HEK293 (cell line): Measurements from ENCODE around the gene GARRE1.

Source experiments
- CTCF ChIA-PET: fragments of 350-600 bp; formaldehyde crosslinking; extraction: SDS; loops from one replicate; lab custom pipeline; 2021; ENCODE audit warnings: antibody characterized with exemption; lab: Yijun Ruan, JAX
- POLR2A ChIA-PET: fragments of 300-600 bp; formaldehyde crosslinking; extraction: SDS; loops from one replicate; lab custom pipeline; 2020; ENCODE audit warnings: antibody characterized with exemption, inconsistent platforms; lab: Yijun Ruan, JAX
- H3K27ac ChIP-seq: fragments of 200-500 bp; sonication (Bioruptor generic); 2 replicates; pipeline ENCODE4 v1.5.1; 2014; ENCODE audit warnings: low read depth, low read length, control low read depth, inconsistent platforms; ENCODE audit errors: extremely low read depth
- H3K36me3 ChIP-seq, 2 experiments: fragments of 200-500 bp in 1 of 2; sonication (Bioruptor generic) in 1 of 2; 1 replicate in 1 of 2; 2 replicates in 1 of 2; pipeline ENCODE4 v1.5.1; 2014 to 2017; ENCODE audit warnings: inconsistent platforms in 2 of 2, low read length in 2 of 2; ENCODE audit not compliant: control insufficient read depth in 2 of 2, insufficient read depth in 1 of 2
- H3K4me1 ChIP-seq: fragments of 200-500 bp; sonication (Bioruptor generic); 2 replicates; pipeline ENCODE4 v1.5.1; 2014; ENCODE audit warnings: mild to moderate bottlenecking, low read length, inconsistent platforms; ENCODE audit not compliant: control insufficient read depth, insufficient read depth
- H3K4me3 ChIP-seq: 2 replicates; pipeline ENCODE4 v1.5.1; 2011; ENCODE audit warnings: low read depth, mild to moderate bottlenecking, control low read depth, low read length, moderate library complexity
- H3K9me3 ChIP-seq: fragments of 200-500 bp; sonication (Bioruptor generic); 2 replicates; pipeline ENCODE4 v1.5.1; 2014; ENCODE audit warnings: low read depth, low read length, inconsistent platforms; ENCODE audit not compliant: control insufficient read depth, insufficient read depth
- BCL11B ChIP-seq: fragments of 450-650 bp; formaldehyde crosslinking; IDR thresholded peaks from 2 replicates; pipeline ENCODE4 v1.5.1; 2016; ENCODE audit warnings: low read depth, missing biosample characterization, missing genetic modification characterization
- CTCF ChIP-seq: fragments of 450-650 bp; formaldehyde crosslinking; IDR thresholded peaks from 2 replicates; pipeline ENCODE4 v1.5.1; 2016; ENCODE audit warnings: missing biosample characterization, missing genetic modification characterization
- KLF10 ChIP-seq: fragments of 450-650 bp; IDR thresholded peaks from 2 replicates; pipeline ENCODE4 v1.5.1; 2018; ENCODE audit warnings: missing biosample characterization, mild to moderate bottlenecking, missing genetic modification characterization
- OVOL3 ChIP-seq: fragments of 450-650 bp; formaldehyde crosslinking; IDR thresholded peaks from 2 replicates; pipeline ENCODE4 v1.5.1; 2016; ENCODE audit warnings: missing biosample characterization, missing genetic modification characterization
- ZBTB7A ChIP-seq: fragments of 450-650 bp; formaldehyde crosslinking; IDR thresholded peaks from 2 replicates; pipeline ENCODE4 v1.5.1; 2016; ENCODE audit warnings: low read depth, missing biosample characterization, missing genetic modification characterization
- ZFHX2 ChIP-seq: fragments of 450-650 bp; formaldehyde crosslinking; conservative IDR thresholded peaks from 2 replicates; pipeline ENCODE4 v1.5.1; 2016; ENCODE audit warnings: missing biosample characterization, missing genetic modification characterization
- ZNF146 ChIP-seq: fragments of 450-650 bp; formaldehyde crosslinking; IDR thresholded peaks from 2 replicates; pipeline ENCODE4 v1.5.1; 2016; ENCODE audit warnings: missing biosample characterization, missing genetic modification characterization
- ZNF16 ChIP-seq: fragments of 450-650 bp; formaldehyde crosslinking; IDR thresholded peaks from 2 replicates; pipeline ENCODE4 v1.5.1; 2016; ENCODE audit warnings: low read depth, missing biosample characterization, missing genetic modification characterization
- ZNF239 ChIP-seq: fragments of 450-650 bp; formaldehyde crosslinking; IDR thresholded peaks from 2 replicates; pipeline ENCODE4 v1.5.1; 2016; ENCODE audit warnings: missing biosample characterization, missing genetic modification characterization
- ZNF335 ChIP-seq: fragments of 450-650 bp; formaldehyde crosslinking; conservative IDR thresholded peaks from 2 replicates; pipeline ENCODE4 v1.5.1; 2016; ENCODE audit warnings: missing biosample characterization, missing genetic modification characterization
- ZNF354C ChIP-seq: fragments of 450-650 bp; formaldehyde crosslinking; IDR thresholded peaks from 2 replicates; pipeline ENCODE4 v1.5.1; 2016; ENCODE audit warnings: missing biosample characterization, missing genetic modification characterization, low read depth, borderline replicate concordance
- ZNF366 ChIP-seq: fragments of 450-650 bp; formaldehyde crosslinking; conservative IDR thresholded peaks from 2 replicates; pipeline ENCODE4 v1.5.1; 2016; ENCODE audit warnings: missing biosample characterization, missing genetic modification characterization
- ZNF391 ChIP-seq: fragments of 450-650 bp; formaldehyde crosslinking; IDR thresholded peaks from 2 replicates; pipeline ENCODE4 v1.5.1; 2016; ENCODE audit warnings: low read depth, missing biosample characterization, missing genetic modification characterization, borderline replicate concordance
- ZNF398 ChIP-seq: fragments of 450-650 bp; formaldehyde crosslinking; IDR thresholded peaks from 2 replicates; pipeline ENCODE4 v1.5.1; 2017; ENCODE audit warnings: missing biosample characterization, missing genetic modification characterization
- ZNF416 ChIP-seq: fragments of 450-650 bp; formaldehyde crosslinking; IDR thresholded peaks from 2 replicates; pipeline ENCODE4 v1.5.1; 2016; ENCODE audit warnings: missing biosample characterization, missing genetic modification characterization
- ZNF426 ChIP-seq: fragments of 450-650 bp; formaldehyde crosslinking; IDR thresholded peaks from 2 replicates; pipeline ENCODE4 v1.5.1; 2017; ENCODE audit warnings: missing biosample characterization, missing genetic modification characterization, mild to moderate bottlenecking, inconsistent platforms, moderate library complexity
- ZNF501 ChIP-seq: fragments of 450-650 bp; formaldehyde crosslinking; IDR thresholded peaks from 2 replicates; pipeline ENCODE4 v1.5.1; 2016; ENCODE audit warnings: missing biosample characterization, missing genetic modification characterization
- ZNF513 ChIP-seq: fragments of 450-650 bp; IDR thresholded peaks from 2 replicates; pipeline ENCODE4 v1.5.1; 2018; ENCODE audit warnings: missing biosample characterization, missing genetic modification characterization
- ZNF529 ChIP-seq: fragments of 450-650 bp; formaldehyde crosslinking; IDR thresholded peaks from 2 replicates; pipeline ENCODE4 v1.5.1; 2017; ENCODE audit warnings: missing genetic modification characterization, missing biosample characterization; ENCODE audit not compliant: insufficient replicate concordance
- ZNF596 ChIP-seq: fragments of 450-650 bp; IDR thresholded peaks from 2 replicates; pipeline ENCODE4 v1.5.0; 2018; ENCODE audit warnings: missing biosample characterization, mild to moderate bottlenecking, missing genetic modification characterization, moderate library complexity
- ZNF704 ChIP-seq: fragments of 450-650 bp; formaldehyde crosslinking; IDR thresholded peaks from 2 replicates; pipeline ENCODE4 v1.5.1; 2016; ENCODE audit warnings: missing biosample characterization, missing genetic modification characterization
- ZSCAN23 ChIP-seq: fragments of 450-650 bp; formaldehyde crosslinking; IDR thresholded peaks from 2 replicates; pipeline ENCODE4 v1.5.1; 2016; ENCODE audit warnings: missing biosample characterization, missing genetic modification characterization
- TF ChIP-seq, protein P1 (sequence below): fragments of 450-650 bp; formaldehyde crosslinking; IDR thresholded peaks from 2 replicates; pipeline ENCODE4 v1.5.1; 2016; ENCODE audit warnings: missing biosample characterization, missing genetic modification characterization
- TF ChIP-seq, protein P2 (sequence below): fragments of 450-650 bp; formaldehyde crosslinking; IDR thresholded peaks from 2 replicates; pipeline ENCODE4 v1.5.1; 2017; ENCODE audit warnings: missing biosample characterization, missing genetic modification characterization

Gene GARRE1, protein sequence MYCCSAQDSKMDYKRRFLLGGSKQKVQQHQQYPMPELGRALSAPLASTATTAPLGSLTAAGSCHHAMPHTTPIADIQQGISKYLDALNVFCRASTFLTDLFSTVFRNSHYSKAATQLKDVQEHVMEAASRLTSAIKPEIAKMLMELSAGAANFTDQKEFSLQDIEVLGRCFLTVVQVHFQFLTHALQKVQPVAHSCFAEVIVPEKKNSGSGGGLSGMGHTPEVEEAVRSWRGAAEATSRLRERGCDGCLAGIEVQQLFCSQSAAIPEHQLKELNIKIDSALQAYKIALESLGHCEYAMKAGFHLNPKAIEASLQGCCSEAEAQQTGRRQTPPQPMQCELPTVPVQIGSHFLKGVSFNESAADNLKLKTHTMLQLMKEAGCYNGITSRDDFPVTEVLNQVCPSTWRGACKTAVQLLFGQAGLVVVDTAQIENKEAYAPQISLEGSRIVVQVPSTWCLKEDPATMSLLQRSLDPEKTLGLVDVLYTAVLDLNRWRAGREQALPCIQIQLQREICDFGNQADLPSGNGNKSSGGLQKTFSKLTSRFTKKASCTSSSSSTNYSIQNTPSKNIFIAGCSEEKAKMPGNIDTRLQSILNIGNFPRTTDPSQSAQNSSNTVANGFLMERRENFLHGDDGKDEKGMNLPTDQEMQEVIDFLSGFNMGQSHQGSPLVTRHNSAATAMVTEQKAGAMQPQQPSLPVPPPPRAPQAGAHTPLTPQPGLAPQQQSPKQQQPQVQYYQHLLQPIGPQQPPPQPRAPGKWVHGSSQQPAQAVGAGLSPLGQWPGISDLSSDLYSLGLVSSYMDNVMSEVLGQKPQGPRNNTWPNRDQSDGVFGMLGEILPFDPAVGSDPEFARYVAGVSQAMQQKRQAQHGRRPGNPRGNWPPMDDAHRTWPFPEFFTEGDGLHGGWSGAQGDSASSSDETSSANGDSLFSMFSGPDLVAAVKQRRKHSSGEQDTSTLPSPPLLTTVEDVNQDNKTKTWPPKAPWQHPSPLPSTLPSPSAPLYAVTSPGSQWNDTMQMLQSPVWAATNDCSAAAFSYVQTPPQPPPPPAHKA (N-terminal part only)

DNA sequence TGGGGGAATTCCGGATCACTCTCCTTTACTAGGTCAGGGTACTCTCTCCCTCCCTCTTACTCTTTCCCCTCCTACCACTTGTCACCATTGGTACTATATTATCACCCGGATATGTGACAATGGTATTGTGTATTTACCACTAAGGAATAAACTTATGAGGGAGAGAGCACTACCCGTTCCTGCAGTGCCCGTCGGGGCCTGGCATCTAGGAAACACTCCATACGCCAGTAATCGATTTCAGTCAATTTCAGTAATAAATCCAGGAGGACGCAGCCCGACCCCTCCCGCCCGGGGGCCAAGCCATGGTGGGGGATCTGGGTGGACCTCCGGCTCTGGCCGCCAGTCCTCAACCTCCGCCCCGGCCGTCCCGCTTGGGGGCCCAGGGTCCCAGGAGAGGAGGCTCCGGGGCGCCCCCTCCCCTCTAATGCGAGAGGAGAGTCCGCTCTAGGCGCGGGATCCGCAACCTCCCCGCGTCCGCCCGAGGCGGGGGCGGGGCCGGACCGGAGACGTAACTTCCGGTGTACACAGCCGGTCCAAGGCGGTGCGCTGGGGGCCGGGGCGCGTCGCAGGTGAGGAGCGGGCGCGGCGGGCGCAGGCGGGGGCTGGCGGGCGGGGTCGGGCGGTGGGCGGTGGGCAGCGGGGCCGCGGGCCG, at the start of gene GARRE1:
TSS of gene GARRE1 (plus strand) at position 509 of the 652 bp plus-strand sequence. CDS start 45,920 bp downstream, outside the sequence.
- Histone ChIP-seq H3K36me3 (peaks cover 0 to 25% of the 10 kb centered on the region in 2 experiments; a peak in 2 of 3 replicates), H3K27ac (peak within 1 kb of the TSS; percentile 95), H3K9me3 (no peaks in the 10 kb centered on the region), H3K4me3 (peak within 1 kb of the TSS; percentile 77), H3K4me1 (peaks cover 25% of the 10 kb centered on the region)
- POLR2A ChIA-PET = interaction anchor here (0.7 kb wide), 1 partner anchor 109 kb away, joined by 3 read pairs; no protein-coding TSS in a partner anchor
- CTCF ChIA-PET = no interaction called here
- no peak for TF ChIP-seq ZNF146
- peak; percentile 78; the same call in 1 of the 2 replicates for TF ChIP-seq ZNF239 (tag by site-specific recombination)
- TF ChIP-seq, protein P1, sequence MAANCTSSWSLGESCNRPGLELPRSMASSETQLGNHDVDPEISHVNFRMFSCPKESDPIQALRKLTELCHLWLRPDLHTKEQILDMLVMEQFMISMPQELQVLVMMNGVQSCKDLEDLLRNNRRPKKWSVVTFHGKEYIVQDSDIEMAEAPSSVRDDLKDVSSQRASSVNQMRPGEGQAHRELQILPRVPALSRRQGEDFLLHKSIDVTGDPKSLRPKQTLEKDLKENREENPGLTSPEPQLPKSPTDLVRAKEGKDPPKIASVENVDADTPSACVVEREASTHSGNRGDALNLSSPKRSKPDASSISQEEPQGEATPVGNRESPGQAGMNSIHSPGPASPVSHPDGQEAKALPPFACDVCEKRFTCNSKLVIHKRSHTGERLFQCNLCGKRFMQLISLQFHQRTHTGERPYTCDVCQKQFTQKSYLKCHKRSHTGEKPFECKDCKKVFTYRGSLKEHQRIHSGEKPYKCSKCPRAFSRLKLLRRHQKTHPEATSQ (tag by site-specific recombination) = peak; percentile 92
- no peak for TF ChIP-seq ZNF513 (tag by site-specific recombination)
- peak; percentile 95 for TF ChIP-seq CTCF (tag by site-specific recombination)
- TF ChIP-seq ZNF335 (tag by site-specific recombination) = peak; percentile 96
- peak; percentile 88; the same call in 1 of the 2 replicates for TF ChIP-seq ZNF391 (tag by site-specific recombination)
- TF ChIP-seq ZNF704 (tag by site-specific recombination) = no peak
- peak; percentile 91 for TF ChIP-seq ZNF501 (tag by site-specific recombination)
- TF ChIP-seq ZNF416 = no peak
- peak; percentile 68 for TF ChIP-seq ZFHX2 (tag by site-specific recombination)
- TF ChIP-seq ZSCAN23 = no peak
- TF ChIP-seq ZBTB7A (tag by site-specific recombination) = peak; percentile 94
- peak; percentile 19; the same call in 1 of the 2 replicates for TF ChIP-seq OVOL3 (tag by site-specific recombination)
- no peak for TF ChIP-seq ZNF426 (tag by site-specific recombination)
- no peak for TF ChIP-seq ZNF354C (tag by site-specific recombination)
- peak; percentile 93 for TF ChIP-seq KLF10
- TF ChIP-seq ZNF398 = peak; percentile 66
- TF ChIP-seq ZNF366 (tag by site-specific recombination) = 0 out of 2 replicates have a peak, but pooled peaks have one; percentile 38
- TF ChIP-seq BCL11B (tag by site-specific recombination) = 0 out of 2 replicates have a peak, but pooled peaks have one; percentile 60
- peak; percentile 7; the same call in 1 of the 2 replicates for TF ChIP-seq ZNF16 (tag by site-specific recombination)
- peak; percentile 38 for TF ChIP-seq ZNF596 (tag by site-specific recombination)
- TF ChIP-seq, protein P2, sequence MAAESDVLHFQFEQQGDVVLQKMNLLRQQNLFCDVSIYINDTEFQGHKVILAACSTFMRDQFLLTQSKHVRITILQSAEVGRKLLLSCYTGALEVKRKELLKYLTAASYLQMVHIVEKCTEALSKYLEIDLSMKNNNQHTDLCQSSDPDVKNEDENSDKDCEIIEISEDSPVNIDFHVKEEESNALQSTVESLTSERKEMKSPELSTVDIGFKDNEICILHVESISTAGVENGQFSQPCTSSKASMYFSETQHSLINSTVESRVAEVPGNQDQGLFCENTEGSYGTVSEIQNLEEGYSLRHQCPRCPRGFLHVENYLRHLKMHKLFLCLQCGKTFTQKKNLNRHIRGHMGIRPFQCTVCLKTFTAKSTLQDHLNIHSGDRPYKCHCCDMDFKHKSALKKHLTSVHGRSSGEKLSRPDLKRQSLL (tag by site-specific recombination) = 0 out of 2 replicates have a peak, but pooled peaks have one; percentile 8
- no peak for TF ChIP-seq ZNF529 (tag by site-specific recombination)
